Hindlimb muscle (tissue), 1 donor: Measurements from ENCODE around the gene TAAR2. TPM values are rescaled to one million over a fixed set of nuclear protein-coding genes. Genes with fewer than 3 reads are reported as not detected.
A peak's percentile ranks its signal among the peaks of the same experiment; 100 is the strongest.
"Not testable (repeated sequence)": the region's sequence is repeated elsewhere in the genome, so short reads cannot be mapped to it uniquely, and the experiment has no call there.

Source experiments
- DNase-seq: peaks from one replicate; pipeline ENCODE4 v3.0.0-alpha.2; 2013
- polyA plus RNA-seq: library from polyadenylated mRNA; unstranded; fragments of 120-200 nt; gene quantifications from one replicate; pipeline ENCODE4 v1.2.1, GENCODE V29; 2013; ENCODE audit not compliant: insufficient read length

The TAAR2 gene, protein sequence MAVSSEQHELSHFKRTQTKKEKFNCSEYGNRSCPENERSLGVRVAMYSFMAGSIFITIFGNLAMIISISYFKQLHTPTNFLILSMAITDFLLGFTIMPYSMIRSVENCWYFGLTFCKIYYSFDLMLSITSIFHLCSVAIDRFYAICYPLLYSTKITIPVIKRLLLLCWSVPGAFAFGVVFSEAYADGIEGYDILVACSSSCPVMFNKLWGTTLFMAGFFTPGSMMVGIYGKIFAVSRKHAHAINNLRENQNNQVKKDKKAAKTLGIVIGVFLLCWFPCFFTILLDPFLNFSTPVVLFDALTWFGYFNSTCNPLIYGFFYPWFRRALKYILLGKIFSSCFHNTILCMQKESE
- polyA plus RNA-seq, result not detected

GRCh38 chr6:132624175-132624574 is at the start of gene TAAR2:
TSS of gene TAAR2 (minus strand) at chr6:132624275. CDS start at chr6:132624275, 0 bp downstream.
- DNase-seq, result no peak

DNA sequence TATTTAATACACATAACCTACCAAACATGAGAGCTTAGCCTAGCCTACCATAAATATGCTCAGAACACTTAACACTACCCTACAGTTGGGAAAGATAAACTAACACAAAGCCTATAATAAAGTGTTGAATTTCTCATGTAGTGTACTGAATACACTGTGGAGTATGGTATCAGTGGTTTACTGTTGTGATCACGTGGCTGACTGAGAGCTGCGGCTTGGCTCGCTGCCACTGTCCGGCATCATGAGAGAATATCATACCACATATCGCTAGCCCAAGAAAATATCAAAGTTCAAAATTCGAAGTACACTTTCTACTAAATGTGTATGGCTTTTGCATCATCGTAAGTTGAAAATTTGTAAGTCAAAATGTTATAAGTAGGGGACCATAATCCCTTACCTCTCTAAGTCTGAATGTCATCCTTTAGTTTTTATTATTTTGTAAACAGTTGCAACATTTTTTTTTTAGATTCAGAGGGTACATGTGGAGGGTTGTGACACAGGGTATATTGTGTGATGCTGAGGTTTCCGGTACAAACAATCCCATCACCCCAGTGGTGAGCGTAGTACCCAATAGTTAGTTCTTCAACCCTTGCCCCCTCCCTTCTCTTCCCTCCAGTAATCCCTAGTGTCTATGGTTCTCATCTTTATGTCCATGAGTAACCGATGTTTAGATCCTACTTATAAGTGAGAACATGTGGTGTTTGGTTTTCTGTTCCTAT is 49.5 kb upstream of the TAAR2 start:
- no peak for DNase-seq

- no peak for DNase-seq
These were observed 47.2 kb upstream of the TAAR2 start for GRCh38 chr6:132671295-132671694.

GRCh38 chr6:132669690-132670291 is 45.7 kb upstream of the TAAR2 start:
- peak; percentile 13 for DNase-seq

DNA sequence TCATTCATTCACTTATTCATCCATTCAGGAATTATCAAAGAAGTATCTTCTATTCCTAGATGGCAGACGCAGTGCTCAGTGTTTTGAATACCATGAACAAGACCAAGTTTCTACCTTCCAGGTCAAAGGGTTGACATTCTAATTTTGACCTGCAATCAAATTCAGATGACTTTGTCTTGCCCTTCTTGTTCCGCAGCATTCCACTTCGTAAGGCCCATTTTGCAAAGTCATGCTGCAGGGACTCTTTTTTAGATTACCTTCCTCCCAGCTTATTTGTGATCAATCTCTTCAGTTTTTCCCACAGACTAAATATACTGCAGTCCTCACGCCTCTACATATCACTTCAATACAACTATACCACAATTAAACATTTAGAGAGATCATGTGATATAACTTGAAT is 42.0 kb upstream of the TAAR2 start:
- no peak for DNase-seq

DNA sequence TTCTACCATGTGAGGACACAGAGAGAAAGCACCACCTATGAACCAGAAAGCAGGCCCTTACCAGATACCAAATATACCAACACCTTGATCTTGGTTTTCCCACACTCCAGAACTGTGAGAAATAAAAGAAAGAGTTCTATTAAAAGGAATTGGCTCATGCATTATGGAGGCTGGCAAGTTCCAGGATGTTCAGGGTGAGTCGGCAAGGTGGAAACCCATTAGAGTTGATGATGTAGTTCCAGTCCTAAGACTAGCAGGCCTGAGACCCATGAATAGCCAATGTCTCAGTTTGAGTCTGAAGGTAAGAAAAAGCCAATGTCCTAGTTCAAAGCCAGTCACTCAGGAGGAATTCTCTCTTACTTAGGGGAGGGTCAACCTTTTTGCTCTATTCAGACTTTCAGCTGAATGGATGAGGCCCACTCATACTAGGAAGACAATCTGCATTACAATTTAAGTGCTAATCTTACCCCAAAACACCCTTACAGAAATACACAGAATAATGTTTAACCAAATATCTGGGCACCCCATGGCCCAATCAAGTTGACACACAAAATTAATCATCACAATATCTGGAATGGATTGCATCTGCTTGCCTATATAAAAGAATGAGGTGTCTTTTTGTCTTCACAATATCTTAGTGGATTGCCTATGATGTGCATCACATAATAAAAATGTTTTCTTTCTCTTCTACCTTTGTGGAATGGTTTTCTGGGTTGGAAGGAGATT is 40.4 kb upstream of the TAAR2 start:
- no peak for DNase-seq

GRCh38 chr6:132663661-132664060 is 39.6 kb upstream of the TAAR2 start:
- DNase-seq, result no peak

DNA sequence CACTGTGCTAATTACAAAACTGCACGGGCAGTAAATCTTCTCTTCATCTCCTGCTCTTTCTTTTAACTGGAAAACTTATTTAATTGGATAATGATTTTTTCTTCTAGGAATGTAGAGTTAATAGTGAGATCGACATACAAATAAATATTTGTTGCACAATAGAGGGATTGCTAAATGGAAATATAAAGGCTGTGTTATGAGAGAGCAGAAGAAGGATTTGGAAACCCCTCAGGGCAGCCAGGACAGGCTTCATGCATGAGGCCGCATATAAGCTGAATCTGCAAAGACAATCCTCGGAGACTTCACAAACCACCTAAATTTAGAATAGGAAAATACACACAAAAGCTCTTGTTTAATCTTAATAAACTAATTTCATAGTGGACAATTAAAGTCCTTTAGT is 37.8 kb upstream of the TAAR2 start:
- no peak for DNase-seq

- no peak for DNase-seq
These were observed 35.0 kb upstream of the TAAR2 start, which contains the start of gene TAAR1 for GRCh38 chr6:132659082-132659481. TSS of gene TAAR1 (minus strand) at chr6:132659182. CDS start at chr6:132646003, 13,179 bp downstream.

DNA sequence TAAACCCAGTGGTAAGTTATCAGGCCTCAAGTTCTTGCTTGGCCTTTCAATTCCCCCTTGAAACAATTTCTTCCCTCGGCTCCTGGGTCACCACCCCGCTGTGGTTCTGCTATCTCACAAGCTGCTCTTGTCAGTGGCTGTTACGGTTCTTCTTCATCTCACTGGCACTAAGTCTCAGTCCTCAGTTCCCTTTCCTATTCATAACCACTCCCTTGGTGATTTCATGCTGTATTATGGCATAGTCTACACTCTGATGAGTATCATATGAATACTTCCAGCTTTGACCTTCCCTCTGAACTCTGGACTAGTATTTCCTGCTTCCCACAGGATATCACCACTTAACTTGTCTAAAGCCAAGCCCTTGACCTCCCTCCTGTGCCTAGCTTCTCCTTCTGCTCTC is 27.0 kb upstream of the TAAR2 start:
- DNase-seq, result no peak

DNA sequence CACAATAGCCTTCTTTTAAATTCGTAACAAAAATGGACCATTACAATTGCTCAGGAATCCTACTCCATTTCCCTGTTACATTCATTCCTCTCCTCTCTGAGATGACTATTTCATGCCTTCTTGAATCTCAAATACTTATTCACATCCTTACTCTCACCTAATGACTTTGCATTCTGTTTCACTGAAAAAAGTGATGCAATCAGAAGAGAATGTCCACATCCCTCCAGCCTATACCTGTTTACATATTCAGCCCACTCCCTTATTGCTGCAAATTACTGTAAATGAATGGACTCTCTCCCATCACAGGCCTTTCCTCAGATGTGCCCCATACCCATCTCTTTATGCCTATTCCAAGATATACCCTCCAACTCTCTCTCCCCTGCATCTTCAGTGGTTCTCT is 26.4 kb upstream of the TAAR2 start:
- DNase-seq, result no peak

DNA sequence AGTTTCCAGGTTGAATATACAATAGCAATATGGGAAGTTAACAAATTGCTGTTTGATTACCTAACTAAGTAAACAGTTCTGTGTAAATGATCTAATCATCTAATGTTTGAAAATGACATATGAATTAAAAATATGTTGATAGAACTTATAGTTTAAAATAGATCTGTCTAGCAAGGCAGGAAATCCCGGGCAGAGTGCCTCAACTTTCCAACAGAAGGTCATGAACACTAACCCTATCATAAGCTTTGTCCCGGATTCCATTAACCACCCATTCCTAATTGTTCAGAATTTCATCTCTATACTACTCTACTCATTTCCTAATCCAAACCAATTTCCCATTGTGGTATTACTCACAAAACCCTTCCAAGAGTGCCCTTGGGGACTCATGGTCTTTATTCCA is 24.8 kb upstream of the TAAR2 start:
- no peak for DNase-seq

DNA sequence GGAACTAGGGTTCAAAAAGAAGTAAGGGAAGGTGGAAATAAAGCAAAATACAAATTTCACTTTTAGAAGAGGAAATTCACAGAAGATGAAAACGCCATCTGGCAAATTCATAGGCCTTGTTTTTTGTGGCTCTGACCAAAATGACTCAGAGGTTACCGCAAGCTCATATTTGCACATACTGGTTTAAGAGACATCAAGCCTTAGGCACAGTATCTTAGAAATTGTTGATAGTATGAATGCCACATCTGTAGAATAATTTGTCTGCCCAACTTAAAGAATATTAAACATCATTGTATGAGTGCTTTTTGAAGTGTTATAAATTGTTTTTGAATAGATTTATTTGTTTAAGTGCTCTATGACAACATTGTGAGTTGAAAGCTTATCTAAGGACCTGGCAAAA is 24.3 kb upstream of the TAAR2 start:
- no peak for DNase-seq

- DNase-seq, result no peak
These were observed 19.5 kb upstream of the TAAR2 start for GRCh38 chr6:132643547-132643946.

GRCh38 chr6:132637135-132637534 is 13.1 kb upstream of the TAAR2 start:
- not testable (repeated sequence) for DNase-seq

DNA sequence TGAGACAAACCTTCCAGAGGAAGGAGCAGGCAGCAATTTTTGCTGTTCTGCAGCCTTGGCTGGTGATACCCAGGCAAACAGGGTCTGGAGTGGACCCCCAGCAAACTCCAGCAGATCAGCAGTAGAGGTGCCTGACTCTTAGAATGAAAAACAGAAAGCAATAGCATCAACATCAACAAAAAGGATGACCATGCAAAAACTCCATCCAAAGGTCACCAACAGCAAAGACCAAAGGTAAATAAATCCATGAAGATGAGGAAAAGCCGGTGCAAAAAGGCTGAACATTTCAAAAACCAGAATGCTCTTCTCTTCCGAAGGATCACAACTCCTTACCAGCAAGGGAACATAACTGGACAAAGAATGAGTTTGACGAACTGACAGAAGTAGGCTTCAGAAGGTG is 11.8 kb upstream of the TAAR2 start:
- not testable (repeated sequence) for DNase-seq

DNA sequence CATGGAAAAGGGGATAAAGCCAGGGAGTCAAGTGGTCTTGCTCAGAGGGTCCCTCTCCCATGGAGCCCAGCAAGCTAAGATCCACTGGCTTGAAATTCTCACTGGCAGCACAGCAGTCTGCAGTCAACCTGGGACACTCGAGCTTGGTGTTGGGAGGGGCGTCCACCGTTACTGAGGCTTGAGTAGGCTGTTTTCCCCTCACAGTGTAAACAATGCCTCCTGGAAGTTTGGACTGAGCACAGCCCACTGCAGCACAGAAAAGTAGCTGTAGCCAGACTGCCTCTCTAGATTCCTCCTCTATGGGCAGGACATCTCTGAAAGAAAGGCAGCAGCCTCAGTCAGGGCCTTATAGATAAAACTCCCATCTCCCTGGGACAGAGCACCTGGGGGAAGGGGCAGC is 11.2 kb upstream of the TAAR2 start:
- DNase-seq, result not testable (repeated sequence)

GRCh38 chr6:132634796-132635195 is 10.7 kb upstream of the TAAR2 start:
- no peak for DNase-seq

GRCh38 chr6:132633362-132633761 is 9.3 kb upstream of the TAAR2 start:
- no peak for DNase-seq

DNA sequence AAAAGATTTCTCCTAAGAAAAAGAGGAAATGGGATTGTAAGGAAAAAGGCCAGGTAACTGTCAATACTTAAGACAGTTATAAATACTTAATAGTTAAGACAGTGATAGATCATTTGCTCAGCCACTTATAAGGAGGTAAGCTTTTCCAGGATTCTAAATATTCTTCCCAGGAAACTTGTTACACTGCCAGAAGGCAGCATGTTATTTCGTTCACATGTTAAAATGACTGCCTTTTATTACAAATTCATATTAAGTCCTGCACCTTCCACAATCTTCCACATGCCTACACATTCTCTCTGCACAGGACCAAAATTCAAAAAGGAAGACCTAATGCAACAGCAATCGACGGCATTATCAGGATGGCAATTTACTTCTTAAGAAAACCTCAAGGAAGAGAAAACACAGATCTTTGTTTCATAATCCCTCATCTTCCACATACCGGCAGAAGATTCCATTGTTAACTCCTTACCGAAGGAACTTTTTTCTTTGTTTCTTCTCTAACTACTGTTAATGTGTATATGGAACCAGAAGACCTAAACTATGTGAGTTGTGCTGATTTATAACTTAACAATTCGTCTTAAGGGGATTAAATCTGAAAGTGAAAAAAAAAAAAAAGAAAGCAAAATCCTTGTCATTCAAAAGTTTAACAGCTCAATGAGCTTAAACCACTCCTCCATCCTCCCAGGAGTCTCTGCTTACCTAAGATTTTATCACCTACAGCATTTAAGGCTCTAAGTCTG is 799 bp downstream of the TAAR2 start:
- DNase-seq, result peak; percentile 39

GRCh38 chr6:132616677-132617076 is 7.4 kb downstream of the TAAR2 start:
- DNase-seq, result no peak

DNA sequence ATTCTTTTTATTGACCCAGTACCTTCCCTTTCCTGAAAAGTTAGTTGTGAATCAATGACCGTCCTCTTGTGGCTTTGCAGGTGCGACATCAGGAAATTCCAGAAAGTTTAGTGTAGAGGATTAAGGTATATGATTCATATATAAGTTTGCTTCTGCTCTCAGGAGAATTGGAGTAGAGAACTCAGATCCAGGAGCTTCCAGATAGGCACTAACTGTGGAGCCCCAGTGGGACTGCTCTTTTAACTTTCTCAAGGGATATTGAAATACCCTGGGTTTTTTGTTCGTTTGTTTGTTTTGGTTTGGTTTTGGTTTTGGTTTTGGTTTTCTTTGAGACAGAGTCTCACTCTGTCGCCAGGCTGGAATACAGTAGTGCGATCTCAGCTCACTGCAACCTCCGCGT is 9.5 kb downstream of the TAAR2 start:
- DNase-seq, result no peak
